Stomach (tissue), 9 donors: ENCODE data around the gene DLG2. TPM values are rescaled to one million over a fixed set of nuclear protein-coding genes. Genes with fewer than 3 reads are reported as not detected.

Experiments used
- DNase-seq, 2 donors: peaks; one replicate each; pipeline versions ENCODE4 v3.0.0 to v3.0.0-alpha.2; 2013 to 2019
- H3K27ac ChIP-seq, 5 donors: fragments of 200-600 bp in 4 of 5; sonication (generic) in 4 of 5; one replicate each; pipeline ENCODE4 v1.5.1; 2013 to 2019; ENCODE audit warnings: mild to moderate bottlenecking in 1 of 5, moderate library complexity in 1 of 5
- H3K27me3 ChIP-seq, 3 donors: fragments of 200-600 bp; sonication (generic); one replicate each; pipeline ENCODE4 v1.5.1; 2017 to 2019; ENCODE audit warnings: mixed run types in 1 of 3
- H3K36me3 ChIP-seq, 4 donors: fragments of 200-600 bp; sonication (generic); 1 replicate in 3 of 4; 2 replicates in 1 of 4; pipeline ENCODE4 v1.5.1; 2016 to 2019
- H3K4me1 ChIP-seq, 4 donors: fragments of 200-600 bp; sonication (generic); one replicate each; pipeline ENCODE4 v1.5.1; 2016 to 2019
- H3K4me3 ChIP-seq, 4 donors: fragments of 200-600 bp; sonication (generic) in 3 of 4; one replicate each; pipeline ENCODE4 v1.5.1; 2016 to 2019; ENCODE audit warnings: mild to moderate bottlenecking in 1 of 4
- H3K9me3 ChIP-seq, 4 donors: fragments of 200-600 bp; sonication (generic); one replicate each; pipeline ENCODE4 v1.5.1; 2016 to 2019
- EP300 ChIP-seq: sonication (generic); formaldehyde crosslinking; IDR thresholded peaks from one replicate; pipeline ENCODE4 v1.6.1; 2017; ENCODE audit warnings: antibody characterized with exemption
- POLR2A ChIP-seq, 4 donors: fragments of 450-650 bp; IDR thresholded peaks; one replicate each; pipeline ENCODE4 v1.6.1; 2016; ENCODE audit warnings: antibody characterized with exemption in 4 of 4, control low read depth in 2 of 4, mild to moderate bottlenecking in 1 of 4, moderate library complexity in 1 of 4
- POLR2AphosphoS5 ChIP-seq, 3 donors: sonication (generic); formaldehyde crosslinking; IDR thresholded peaks; one replicate each; pipeline ENCODE4 v1.6.1; 2016; ENCODE audit warnings: antibody characterized with exemption in 3 of 3
- WGBS, 5 donors: extraction: QIAGEN DNeasy Blood & Tissue Kit in 3 of 5; methylation state at CpG; one replicate each; pipeline versions ENCODE4 v1.1.5 to v1.1.7; 2013 to 2018; 5-methylcytosine and 5-hydroxymethylcytosine counted together
- intact Hi-C: fragments of 100-400 bp; cut with DNase I; formaldehyde crosslinking; loops from one replicate; pipeline ENCODE4 v1.15.1; 2023; ENCODE audit warnings: low total_unique reads
- polyA plus RNA-seq, 3 donors: library from polyadenylated mRNA; stranded (reverse); fragments of 200-250 nt; gene quantifications; one replicate each; pipeline ENCODE4 v1.2.3, GENCODE V29; 2013
- total RNA-seq, 5 donors: library from RNA; depleted of rRNA; stranded (reverse); fragments of >200 nt; gene quantifications; one replicate each; pipeline versions ENCODE4 v1.1.0 to v1.2.3, GENCODE V29; 2014 to 2016
- TF ChIP-seq, protein P1 (sequence below), 7 experiments: fragments of 450-650 bp in 4 of 7; fragments of 200-600 bp in 3 of 7; sonication (generic) in 3 of 7; IDR thresholded peaks; one replicate each; pipeline ENCODE4 v1.5.1; 2016 to 2019; ENCODE audit warnings: antibody characterized with exemption in 7 of 7, control low read depth in 2 of 7, mild to moderate bottlenecking in 1 of 7
- donor health status: healthy with polysubstance abuse.
- donor health status: Bipolar disorder and iron deficiency.
- donor health status: healthy.

The DLG2 gene
- total and polyA plus RNA-seq, 8 donors = 1.3 to 19.1 (median 3.5) TPM

DNA sequence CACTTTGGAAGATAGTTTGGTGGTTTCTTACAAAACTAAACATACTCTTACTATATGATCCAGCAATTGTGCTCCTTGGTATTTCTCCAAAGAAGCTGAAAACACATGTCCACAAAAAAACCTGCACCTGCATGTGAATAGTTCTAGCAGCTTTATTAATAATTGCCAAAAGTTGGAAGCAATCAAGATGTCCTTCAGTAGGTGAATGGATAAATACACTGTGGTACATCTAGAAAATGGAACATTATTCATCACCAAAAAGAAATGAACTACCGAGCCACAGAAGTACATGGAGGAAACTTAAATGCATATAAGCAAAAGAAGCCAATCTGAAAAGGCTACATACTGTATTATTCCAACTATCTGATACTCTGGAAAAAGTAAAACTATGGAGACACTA, 1771.9 kb downstream of the DLG2 start:
- no peak overlapping the region for H3K4me3 ChIP-seq
- H3K27ac ChIP-seq = no peak overlapping the region
- H3K36me3 ChIP-seq = no peaks in the 10 kb centered on the region
- peaks cover 0 to 8% (median 5%) of the 10 kb centered on the region in 4 donors for H3K9me3 ChIP-seq
- TF ChIP-seq, protein P1, sequence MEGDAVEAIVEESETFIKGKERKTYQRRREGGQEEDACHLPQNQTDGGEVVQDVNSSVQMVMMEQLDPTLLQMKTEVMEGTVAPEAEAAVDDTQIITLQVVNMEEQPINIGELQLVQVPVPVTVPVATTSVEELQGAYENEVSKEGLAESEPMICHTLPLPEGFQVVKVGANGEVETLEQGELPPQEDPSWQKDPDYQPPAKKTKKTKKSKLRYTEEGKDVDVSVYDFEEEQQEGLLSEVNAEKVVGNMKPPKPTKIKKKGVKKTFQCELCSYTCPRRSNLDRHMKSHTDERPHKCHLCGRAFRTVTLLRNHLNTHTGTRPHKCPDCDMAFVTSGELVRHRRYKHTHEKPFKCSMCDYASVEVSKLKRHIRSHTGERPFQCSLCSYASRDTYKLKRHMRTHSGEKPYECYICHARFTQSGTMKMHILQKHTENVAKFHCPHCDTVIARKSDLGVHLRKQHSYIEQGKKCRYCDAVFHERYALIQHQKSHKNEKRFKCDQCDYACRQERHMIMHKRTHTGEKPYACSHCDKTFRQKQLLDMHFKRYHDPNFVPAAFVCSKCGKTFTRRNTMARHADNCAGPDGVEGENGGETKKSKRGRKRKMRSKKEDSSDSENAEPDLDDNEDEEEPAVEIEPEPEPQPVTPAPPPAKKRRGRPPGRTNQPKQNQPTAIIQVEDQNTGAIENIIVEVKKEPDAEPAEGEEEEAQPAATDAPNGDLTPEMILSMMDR (IDR thresholded peaks at IDR 0.05) = no peak
- TF ChIP-seq EP300 = no peak
- TF ChIP-seq POLR2A (IDR thresholded peaks at IDR 0.05) = no peak
- no peak for TF ChIP-seq POLR2AphosphoS5 (IDR thresholded peaks at IDR 0.05)
- no peak for DNase-seq
- H3K27me3 ChIP-seq = no peaks in the 10 kb centered on the region
- 83 to 98% (median 92%) methylated on average over 1 of the region's 1 CpG for WGBS, 5 donors
- peaks cover 0 to 14% (median 4%) of the 10 kb centered on the region in 4 donors for H3K4me1 ChIP-seq
- intact Hi-C loops = no loop called here

DNA sequence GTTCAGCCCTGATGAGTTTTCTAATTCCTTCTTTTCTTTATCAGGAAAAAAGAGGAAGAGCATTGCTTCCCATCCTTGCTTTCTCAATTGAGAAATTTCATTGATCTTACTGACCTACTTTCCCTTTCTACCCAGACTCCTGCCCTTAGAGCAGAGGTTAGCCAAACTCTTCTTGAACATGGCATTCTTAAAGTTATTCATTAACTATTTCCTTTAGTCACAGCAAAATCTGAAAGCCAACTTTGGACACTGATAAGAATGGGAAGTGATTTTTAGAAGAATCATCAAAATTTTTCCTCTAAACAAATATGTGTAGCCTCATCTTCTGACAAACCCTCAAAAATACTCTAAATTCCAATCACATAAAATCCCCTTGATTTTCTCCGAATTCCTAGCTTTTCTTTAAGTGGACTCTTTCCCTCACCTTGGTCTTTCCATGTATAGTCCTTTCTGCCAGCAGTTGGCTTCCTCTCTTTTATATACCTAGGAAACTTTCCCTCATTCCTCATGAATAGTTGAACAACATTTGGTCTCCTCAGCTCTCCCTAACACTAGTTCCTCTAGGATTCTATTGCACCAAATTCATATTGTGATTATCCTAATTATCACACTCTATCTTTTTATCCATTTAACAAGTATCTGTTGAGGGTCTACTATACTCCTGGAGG, 1774.2 kb downstream of the DLG2 start:
- intact Hi-C loops = no loop called here
- H3K27ac ChIP-seq = no peak overlapping the region

DNA sequence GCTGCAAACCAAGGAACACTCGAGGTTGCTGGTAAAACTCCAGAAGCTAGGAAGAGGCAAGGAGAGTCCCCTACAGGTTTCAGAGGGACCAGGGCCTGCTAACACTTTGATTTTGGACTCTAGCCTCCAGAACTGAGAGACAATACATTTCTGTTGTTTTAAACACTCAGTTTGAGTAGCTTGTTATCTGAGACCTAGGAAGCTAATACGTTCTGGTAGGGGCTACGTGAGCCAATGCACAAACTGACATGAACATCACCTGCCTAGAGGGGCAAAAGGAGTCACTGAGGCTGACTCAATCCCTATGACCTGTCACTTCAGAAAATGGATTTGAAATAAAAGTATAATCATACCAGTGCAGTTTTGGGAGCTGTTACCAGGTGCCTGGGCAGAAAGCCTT, 1775.1 kb downstream of the DLG2 start:
- H3K27ac ChIP-seq = no peak overlapping the region
- intact Hi-C loops = no loop called here
- 77 to 85% (median 84%) methylated on average over 3 of the region's 3 CpGs for WGBS, 5 donors
- peaks cover 0 to 14% (median 4%) of the 10 kb centered on the region in 4 donors for H3K4me1 ChIP-seq
- H3K9me3 ChIP-seq = peaks cover 0 to under 1% (median 0%) of the 10 kb centered on the region in 4 donors
- DNase-seq = no peak
- H3K36me3 ChIP-seq = no peaks in the 10 kb centered on the region
- TF ChIP-seq, protein P1 (IDR thresholded peaks at IDR 0.05) = no peak
- TF ChIP-seq EP300 = no peak
- TF ChIP-seq POLR2A (IDR thresholded peaks at IDR 0.05) = no peak
- no peak for TF ChIP-seq POLR2AphosphoS5 (IDR thresholded peaks at IDR 0.05)
- H3K27me3 ChIP-seq = no peaks in the 10 kb centered on the region
- no peak overlapping the region for H3K4me3 ChIP-seq

More for the DNA sequence above, 1774.2 kb downstream of the DLG2 start:
- no peaks in the 10 kb centered on the region for H3K36me3 ChIP-seq
- DNase-seq = no peak
- H3K9me3 ChIP-seq = peaks cover 0 to 7% (median 0%) of the 10 kb centered on the region in 4 donors
- WGBS, 5 donors = 43 to 66% (median 44%) methylated on average over 1 of the region's 1 CpG
- no peaks in the 10 kb centered on the region for H3K27me3 ChIP-seq
- TF ChIP-seq POLR2AphosphoS5 (IDR thresholded peaks at IDR 0.05) = no peak
- TF ChIP-seq, protein P1 (IDR thresholded peaks at IDR 0.05) = no peak
- TF ChIP-seq POLR2A (IDR thresholded peaks at IDR 0.05) = no peak
- no peak for TF ChIP-seq EP300
- H3K4me1 ChIP-seq = peaks cover 0 to 14% (median 4%) of the 10 kb centered on the region in 4 donors
- H3K4me3 ChIP-seq = no peak overlapping the region

DNA sequence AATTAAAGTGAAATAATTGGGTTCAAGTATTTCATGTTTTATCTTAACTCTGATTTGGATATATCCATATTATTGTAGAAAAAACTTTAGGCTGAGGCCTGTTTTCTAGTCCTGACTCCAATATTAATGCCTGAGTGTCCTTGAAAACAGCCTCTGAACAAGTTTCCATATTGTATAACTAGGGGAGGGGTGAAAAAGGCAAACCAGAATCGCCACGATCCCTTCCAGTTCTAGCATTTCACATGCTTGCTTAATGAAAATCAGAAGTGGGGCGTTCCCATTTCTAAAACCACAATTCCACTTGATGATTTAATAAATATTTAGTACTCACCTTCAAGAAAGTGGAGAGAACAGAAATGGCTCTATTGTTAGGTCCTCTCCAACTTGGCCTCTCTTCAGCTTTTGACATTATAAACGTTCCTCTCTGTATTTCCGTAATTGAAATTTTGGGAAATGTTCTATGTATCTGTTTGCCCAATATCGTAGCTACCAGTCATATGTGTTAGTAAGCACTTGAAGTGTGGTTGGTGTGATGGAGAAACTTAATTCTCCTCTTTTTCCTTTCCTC, 1779.6 kb downstream of the DLG2 start:
- no peaks in the 10 kb centered on the region for H3K36me3 ChIP-seq
- no peak overlapping the region for H3K4me3 ChIP-seq
- H3K27ac ChIP-seq = no peak overlapping the region
- no peaks in the 10 kb centered on the region for H3K27me3 ChIP-seq
- no peak for TF ChIP-seq POLR2AphosphoS5 (IDR thresholded peaks at IDR 0.05)
- TF ChIP-seq, protein P1 (IDR thresholded peaks at IDR 0.05) = no peak
- no peak for TF ChIP-seq EP300
- no peak for TF ChIP-seq POLR2A (IDR thresholded peaks at IDR 0.05)
- peaks cover 0 to 7% (median 3%) of the 10 kb centered on the region in 4 donors for H3K4me1 ChIP-seq
- intact Hi-C loops = no loop called here
- no peaks in the 10 kb centered on the region for H3K9me3 ChIP-seq
- 83 to 95% (median 89%) methylated on average over 6 of the region's 6 CpGs for WGBS, 5 donors
- no peak for DNase-seq
